Ascending aorta (tissue), 2 donors: ENCODE data around the gene SCPEP1. TPM values are rescaled to one million over a fixed set of nuclear protein-coding genes. Genes with fewer than 3 reads are reported as not detected.

Experiments
- DNase-seq, 2 donors: peaks; one replicate each; pipeline ENCODE4 v3.0.0-alpha.2; 2019; ENCODE audit warnings: low spot score in 2 of 2
- H3K27ac ChIP-seq, 2 donors: fragments of 200-600 bp; sonication (generic); one replicate each; pipeline ENCODE4 v1.5.1; 2016 to 2017; ENCODE audit warnings: mild to moderate bottlenecking in 1 of 2
- H3K27me3 ChIP-seq: fragments of 200-600 bp; sonication (generic); one replicate; pipeline ENCODE4 v1.5.1; 2017
- H3K36me3 ChIP-seq, 2 donors: fragments of 200-600 bp; sonication (generic); one replicate each; pipeline ENCODE4 v1.5.1; 2016
- H3K4me1 ChIP-seq, 2 donors: fragments of 200-600 bp; sonication (generic); one replicate each; pipeline ENCODE4 v1.5.1; 2016 to 2017; ENCODE audit warnings: mild to moderate bottlenecking in 1 of 2
- H3K4me3 ChIP-seq, 2 donors: fragments of 200-600 bp; sonication (generic); one replicate each; pipeline ENCODE4 v1.5.1; 2016 to 2017; ENCODE audit warnings: mild to moderate bottlenecking in 1 of 2
- H3K9me3 ChIP-seq, 2 donors: fragments of 200-600 bp; sonication (generic); one replicate each; pipeline ENCODE4 v1.5.1; 2016
- CTCF ChIP-seq, 3 experiments: fragments of 200-600 bp in 2 of 3; fragments of 450-650 bp in 1 of 3; sonication (generic) in 2 of 3; IDR thresholded peaks; one replicate each; pipeline ENCODE4 v1.5.1; 2016 to 2019; ENCODE audit warnings: antibody characterized with exemption in 3 of 3, mild to moderate bottlenecking in 1 of 3, moderate library complexity in 1 of 3
- intact Hi-C: fragments of 100-400 bp; cut with DNase I; formaldehyde crosslinking; loops from one replicate; pipeline ENCODE4 v1.15.1; 2023
- total RNA-seq: library from RNA; depleted of rRNA; stranded (reverse); fragments of >200 nt; gene quantifications from one replicate; pipeline ENCODE4 v1.1.0, GENCODE V29; 2016

Gene SCPEP1
- total RNA-seq, 1 donor from 2014 or later = 76.2 TPM

- DNase-seq = no peak
- no peaks in the 10 kb centered on the region for H3K9me3 ChIP-seq
- no peak for TF ChIP-seq CTCF (IDR thresholded peaks at IDR 0.05)
- no peaks in the 10 kb centered on the region for H3K27me3 ChIP-seq
- intact Hi-C loops = no loop called here
- H3K4me1 ChIP-seq = no peaks in the 10 kb centered on the region
- no peak overlapping the region for H3K4me3 ChIP-seq
- no peak overlapping the region for H3K27ac ChIP-seq
- no peaks in the 10 kb centered on the region for H3K36me3 ChIP-seq
Measured at GRCh38 chr17:57025876-57026275, 47.9 kb downstream of the SCPEP1 start.

DNA sequence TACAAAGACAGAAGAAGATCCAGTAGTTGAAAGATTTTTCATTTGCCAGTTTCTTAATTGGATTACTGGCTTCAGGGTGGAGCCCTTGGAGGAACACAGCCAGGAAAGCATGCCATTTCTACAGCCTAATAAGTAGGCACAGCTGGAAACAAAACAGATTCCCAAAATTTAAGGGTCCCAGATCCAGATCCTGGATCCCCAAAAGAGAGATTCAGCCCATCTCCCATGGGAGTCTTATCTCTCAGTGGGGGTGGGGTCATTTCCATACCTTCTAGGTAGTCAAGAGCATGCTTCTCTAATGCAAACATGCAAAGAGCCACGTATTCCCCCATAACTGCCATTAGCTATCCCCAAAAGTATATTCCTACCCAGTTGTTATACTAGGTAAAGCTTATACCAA lies 49.9 kb downstream of the SCPEP1 start:
- Histone ChIP-seq H3K4me3 (no peak overlapping the region), H3K27ac (no peak overlapping the region), H3K4me1 (peaks cover 0 to 9% of the 10 kb centered on the region in 2 donors), H3K9me3 (no peaks in the 10 kb centered on the region), H3K27me3 (no peaks in the 10 kb centered on the region), H3K36me3 (no peaks in the 10 kb centered on the region)
- no peak for TF ChIP-seq CTCF (IDR thresholded peaks at IDR 0.05)
- intact Hi-C loops = no loop called here
- no peak for DNase-seq

DNA sequence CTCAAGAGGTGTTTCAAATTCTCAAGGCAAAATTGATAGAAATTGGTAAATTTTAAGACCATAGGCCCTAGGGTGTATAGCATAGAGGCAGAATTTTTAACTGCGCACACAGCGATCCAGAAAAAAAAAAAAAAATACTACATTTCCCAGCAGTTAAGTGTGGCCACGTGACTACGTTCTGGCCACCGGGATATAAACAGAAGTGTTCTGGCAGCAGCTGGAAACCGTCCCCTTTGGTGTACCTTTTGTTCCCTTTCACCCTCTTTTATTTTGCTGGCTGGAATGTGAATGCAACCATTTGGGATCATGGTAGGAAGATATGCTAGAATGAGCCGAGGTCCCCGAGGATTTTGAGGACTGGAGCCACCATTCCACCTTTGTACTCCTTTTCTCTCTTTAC lies 54.4 kb downstream of the SCPEP1 start:
- peak in 1 of 2 donors; percentile 71 for DNase-seq
- Histone ChIP-seq H3K27me3 (no peaks in the 10 kb centered on the region), H3K36me3 (no peaks in the 10 kb centered on the region), H3K4me1 (peaks cover 8 to 43% of the 10 kb centered on the region in 2 donors), H3K9me3 (no peaks in the 10 kb centered on the region), H3K27ac (peak overlapping the region; percentile 85 to 92), H3K4me3 (peak overlapping the region in 1 of 2 donors; percentile 21)
- intact Hi-C loops = loop anchor here (1.0 to 5.0 kb wide), 2 partner anchors 54 to 80 kb away; partner anchors contain the start of gene SCPEP1
- TF ChIP-seq CTCF (IDR thresholded peaks at IDR 0.05) = no peak

- intact Hi-C loops = loop anchor here (1.0 to 5.0 kb wide), 2 partner anchors 52 to 79 kb away; partner anchors contain the start of gene AKAP1
- peak overlapping the region; percentile 85 to 92 for H3K27ac ChIP-seq
Measured at GRCh38 chr17:57033296-57033695, 55.4 kb downstream of the SCPEP1 start.

GRCh38 chr17:57034807-57035754 lies 57.1 kb downstream of the SCPEP1 start:
- Histone ChIP-seq H3K9me3 (no peaks in the 10 kb centered on the region), H3K4me3 (no peak overlapping the region), H3K36me3 (no peaks in the 10 kb centered on the region), H3K4me1 (peaks cover 8 to 43% of the 10 kb centered on the region in 2 donors), H3K27ac (peak overlapping the region; percentile 15 to 85), H3K27me3 (no peaks in the 10 kb centered on the region)
- no peak for TF ChIP-seq CTCF (IDR thresholded peaks at IDR 0.05)
- no peak for DNase-seq
- intact Hi-C loops = loop anchor here (5.0 kb wide), 1 partner anchor 77 kb away; no protein-coding TSS in a partner anchor

More at GRCh38 chr17:57033296-57033695, 55.4 kb downstream of the SCPEP1 start:
- peak in 1 of 2 donors; percentile 86 for DNase-seq
- Histone ChIP-seq H3K9me3 (no peaks in the 10 kb centered on the region), H3K27me3 (no peaks in the 10 kb centered on the region), H3K4me1 (peaks cover 8 to 43% of the 10 kb centered on the region in 2 donors), H3K4me3 (no peak overlapping the region), H3K36me3 (no peaks in the 10 kb centered on the region)
- TF ChIP-seq CTCF (IDR thresholded peaks at IDR 0.05) = no peak
